Hematopoietic multipotent progenitor cell (in vitro differentiated cells): ENCODE data around the gene RFPL3. TPM values are rescaled to one million over a fixed set of nuclear protein-coding genes. Genes with fewer than 3 reads are reported as not detected.
"Not testable (repeated sequence)": the region's sequence is repeated elsewhere in the genome, so short reads cannot be mapped to it uniquely, and the experiment has no call there.

ENCODE experiments used
- DNase-seq, 3 donors: peaks; one replicate each; pipeline ENCODE4 v3.0.0-alpha.2; 2011 to 2015; ENCODE audit warnings: low read depth in 2 of 3, low spot score in 2 of 3
- total RNA-seq: library from RNA; depleted of rRNA; stranded (reverse); fragments of >200 nt; gene quantifications from one replicate; pipeline ENCODE4 v1.2.3, GENCODE V29; 2012

The RFPL3 gene
- total RNA-seq: not detected

GRCh38 chr22:32357567-32357966 lies at the start of gene RFPL3:
TSS of gene RFPL3 (plus strand) at chr22:32357867. CDS start at chr22:32358072, 205 bp downstream.
- DNase-seq: not testable (repeated sequence)

- no peak for DNase-seq
Measured at GRCh38 chr22:32308191-32308590, 49.5 kb upstream of the RFPL3 start.

- DNase-seq: no peak
Measured at GRCh38 chr22:32308934-32309333, 48.7 kb upstream of the RFPL3 start.

- no peak for DNase-seq
Measured at GRCh38 chr22:32309585-32310251, 47.9 kb upstream of the RFPL3 start.

GRCh38 chr22:32310777-32311176 lies 46.9 kb upstream of the RFPL3 start:
- no peak for DNase-seq

- no peak for DNase-seq
Measured at GRCh38 chr22:32311551-32312071, 46.1 kb upstream of the RFPL3 start.

- DNase-seq: no peak
Measured at GRCh38 chr22:32312748-32313147, 44.9 kb upstream of the RFPL3 start.

GRCh38 chr22:32313532-32313931 lies 44.1 kb upstream of the RFPL3 start:
- DNase-seq: no peak

GRCh38 chr22:32317524-32317923 lies 40.1 kb upstream of the RFPL3 start:
- no peak for DNase-seq

- no peak for DNase-seq
Measured at GRCh38 chr22:32318361-32318760, 39.3 kb upstream of the RFPL3 start.

- no peak for DNase-seq
Measured at GRCh38 chr22:32319861-32320406, 37.7 kb upstream of the RFPL3 start.

GRCh38 chr22:32322986-32323385 lies 34.7 kb upstream of the RFPL3 start:
- DNase-seq: no peak

- no peak for DNase-seq
Measured at GRCh38 chr22:32323513-32324164, 34.0 kb upstream of the RFPL3 start.

GRCh38 chr22:32324505-32325415 lies 32.9 kb upstream of the RFPL3 start:
- no peak for DNase-seq

- DNase-seq: no peak
Measured at GRCh38 chr22:32325416-32325801, 32.3 kb upstream of the RFPL3 start.

- DNase-seq: no peak
Measured at GRCh38 chr22:32325811-32326237, 31.8 kb upstream of the RFPL3 start.

- DNase-seq: no peak
Measured at GRCh38 chr22:32326647-32327046, 31.0 kb upstream of the RFPL3 start.

GRCh38 chr22:32327066-32327465 lies 30.6 kb upstream of the RFPL3 start:
- DNase-seq: no peak

- no peak for DNase-seq
Measured at GRCh38 chr22:32327596-32328171, 30.0 kb upstream of the RFPL3 start.
